ENCODE measurements around the gene PELI1. TPM values are rescaled to one million over a fixed set of nuclear protein-coding genes. Genes with fewer than 3 reads are reported as not detected.

Gene PELI1
- total RNA-seq, 2 experiments from 2014 or later: 38.4 to 42.9 TPM

DNA sequence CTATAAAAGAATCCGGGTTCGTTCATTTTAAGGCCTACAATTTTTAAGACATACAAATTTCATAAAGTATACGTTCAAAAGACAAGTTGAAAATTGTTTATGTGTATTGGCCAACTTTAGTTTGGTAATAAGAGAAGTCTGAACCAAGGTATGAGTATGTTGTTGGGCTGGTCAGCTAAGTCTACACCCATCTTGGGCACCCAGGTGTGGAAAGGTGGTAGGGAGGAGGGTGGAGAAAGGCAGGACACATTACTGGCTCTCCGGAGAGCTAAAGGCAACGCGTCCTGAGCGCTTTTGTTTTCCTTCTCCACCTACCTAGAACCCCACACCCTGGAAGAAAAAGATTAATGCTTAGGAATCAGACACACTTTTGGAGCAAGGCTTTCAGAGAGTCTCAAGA lies 899 bp upstream of the PELI1 start:
- no peaks in the 10 kb centered on the region for H3K9me3 Mint-ChIP-seq
- H3K4me1 Mint-ChIP-seq (ENCODE audit: low read depth): peaks cover 17% of the 10 kb centered on the region
- H3K27me3 Mint-ChIP-seq: no peaks in the 10 kb centered on the region
- no peak overlapping the region for H3K27ac Mint-ChIP-seq
- ChIA-PET CTCF (interaction anchor here (2.0 kb wide), 1 partner anchor 186 kb away, joined by 8 read pairs; no protein-coding TSS in a partner anchor), POLR2A (no interaction called here)
- DNase-seq: no peak
- intact Hi-C loops (cut with micrococcal nuclease): loop anchor here (2.0 kb wide), 1 partner anchor 556 kb away; the partner anchor contains the start of genes MDH1 and WDPCP
- H3K4me3 Mint-ChIP-seq: no peak overlapping the region
- peaks cover 20% of the 10 kb centered on the region for H3K36me3 Mint-ChIP-seq

DNA sequence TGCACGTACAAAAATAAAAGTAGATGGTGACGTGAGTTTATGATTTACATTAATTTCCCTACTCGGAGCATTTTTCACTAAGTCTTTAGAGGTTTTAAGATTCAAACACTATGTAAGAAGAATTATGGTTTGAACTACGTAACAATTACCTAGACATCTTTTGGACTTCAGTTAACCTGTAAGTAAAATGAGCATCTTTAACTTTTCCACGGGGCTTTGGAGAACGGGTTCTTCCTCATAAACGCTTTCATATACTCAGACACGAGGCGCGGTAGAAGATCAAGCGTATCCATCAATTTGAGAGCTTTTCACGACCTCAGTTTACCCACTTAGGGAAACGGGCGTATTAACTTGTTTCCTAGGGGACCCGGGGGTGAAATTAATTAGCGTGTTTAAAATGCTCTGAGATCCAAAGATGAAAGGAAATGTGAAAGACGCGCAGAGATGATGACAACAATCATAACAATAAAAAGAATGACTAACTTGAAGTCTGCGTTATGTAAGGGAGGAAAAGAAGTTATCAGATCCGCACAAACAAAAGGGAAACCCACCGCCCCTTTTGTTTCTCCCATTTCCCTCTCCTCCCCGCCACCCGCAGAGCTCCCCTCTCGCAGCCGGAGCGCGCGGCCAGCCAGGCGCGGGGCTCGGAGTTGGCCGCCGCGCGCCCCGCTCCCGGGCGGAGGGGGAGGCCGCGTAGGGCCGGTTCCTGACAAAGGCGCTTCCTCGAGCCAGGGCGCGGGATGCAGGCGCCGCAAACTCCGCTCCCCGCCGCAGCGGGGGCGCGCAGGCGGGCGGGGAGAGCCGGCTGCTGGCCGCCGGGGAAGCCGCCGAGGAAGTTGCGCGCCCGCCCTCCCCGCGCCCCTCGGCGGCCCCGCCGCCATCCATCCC lies 807 bp downstream of the PELI1 start:
- peak; percentile 41 for DNase-seq
- Mint-ChIP-seq H3K9me3 (no peaks in the 10 kb centered on the region), H3K27ac (peak overlapping the region; percentile 97), H3K27me3 (no peaks in the 10 kb centered on the region), H3K4me1 (ENCODE audit: low read depth) (peaks cover 32% of the 10 kb centered on the region), H3K4me3 (peak overlapping the region; percentile 96), H3K36me3 (peaks cover 25% of the 10 kb centered on the region)
- POLR2A ChIA-PET: interaction anchor here (0.6 to 3.4 kb wide), 15 partner anchors 8 to 183 kb away, joined by 3 to 32 read pairs (median 6); no protein-coding TSS in a partner anchor
- intact Hi-C loops (cut with micrococcal nuclease): loop anchor here (1.0 to 5.0 kb wide), 15 partner anchors 9 to 555 kb away; partner anchors contain the start of genes AFTPH, MDH1, UGP2 and WDPCP
- CTCF ChIA-PET: interaction anchor here (1.0 to 3.2 kb wide), 5 partner anchors 10 to 185 kb away, joined by 3 to 14 read pairs (median 8); no protein-coding TSS in a partner anchor

DNA sequence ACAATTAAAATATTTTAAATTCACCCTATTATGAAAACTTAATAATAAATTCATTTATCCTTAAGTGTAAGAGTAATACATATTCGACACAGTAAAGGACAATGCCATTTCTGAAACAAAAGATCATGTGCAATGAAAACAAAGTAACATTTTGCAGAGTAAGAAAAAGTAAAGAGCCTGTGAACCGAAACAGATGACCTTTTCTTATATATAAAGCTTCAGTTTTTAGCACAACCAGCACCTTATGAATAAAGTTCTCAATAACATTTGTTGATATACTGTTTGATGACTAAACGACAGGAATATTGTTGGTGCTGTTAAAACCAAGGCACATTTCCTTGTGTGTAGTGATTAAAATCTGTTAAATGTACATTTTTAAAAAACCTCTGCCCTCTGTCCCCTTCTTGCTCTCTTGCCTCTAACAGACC lies 1.5 kb downstream of the PELI1 start:
- peak overlapping the region; percentile 97 for H3K27ac Mint-ChIP-seq
- intact Hi-C loops (cut with micrococcal nuclease): loop anchor here (1.0 to 5.0 kb wide), 5 partner anchors 8 to 300 kb away; partner anchors contain the start of gene UGP2
- peaks cover 38% of the 10 kb centered on the region for H3K4me1 Mint-ChIP-seq (ENCODE audit: low read depth)
- ChIA-PET POLR2A (interaction anchor here (0.7 to 3.4 kb wide), 14 partner anchors 10 to 555 kb away, joined by 3 to 32 read pairs (median 5); partner anchors contain the start of gene WDPCP), CTCF (interaction anchor here (0.6 to 3.2 kb wide), 5 partner anchors 10 to 185 kb away, joined by 3 to 14 read pairs (median 8); no protein-coding TSS in a partner anchor)
- H3K36me3 Mint-ChIP-seq: peaks cover 27% of the 10 kb centered on the region
- H3K4me3 Mint-ChIP-seq: peak overlapping the region; percentile 96
- no peak for DNase-seq
- no peaks in the 10 kb centered on the region for H3K9me3 Mint-ChIP-seq
- no peaks in the 10 kb centered on the region for H3K27me3 Mint-ChIP-seq

DNA sequence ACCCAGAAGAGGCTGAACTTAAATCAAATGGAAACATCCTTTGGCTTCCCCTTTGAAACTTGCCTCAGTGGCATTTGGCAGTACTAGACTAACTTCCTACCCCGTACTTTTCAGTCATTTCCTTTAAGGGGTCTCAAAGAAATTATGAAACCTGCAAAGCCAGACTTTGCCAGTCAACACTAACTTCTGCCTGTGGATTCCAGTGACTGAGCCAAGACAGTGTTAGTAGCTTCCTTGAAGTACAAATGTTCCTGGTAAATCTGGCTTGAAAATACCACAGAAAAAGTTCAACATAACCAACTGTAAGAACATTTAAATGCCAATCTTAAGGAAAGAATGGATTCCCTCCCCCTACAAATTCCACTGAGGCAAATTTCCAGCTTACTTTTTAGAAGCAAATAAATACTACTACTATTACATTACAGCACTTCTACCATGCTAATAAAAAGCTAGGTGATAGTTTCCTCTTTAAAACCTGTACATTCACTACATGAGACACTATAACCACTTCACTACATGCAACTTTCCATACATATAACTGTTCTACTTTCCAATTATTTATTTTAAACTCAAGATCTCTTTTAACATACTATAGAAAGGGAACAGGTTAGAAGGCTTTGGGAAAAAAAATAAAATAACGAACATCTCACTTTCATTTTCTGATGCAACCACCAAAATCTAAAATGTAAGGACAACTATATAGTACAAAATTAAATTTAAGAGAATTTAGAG lies 2.4 kb downstream of the PELI1 start:
- peaks cover 46% of the 10 kb centered on the region for H3K4me1 Mint-ChIP-seq (ENCODE audit: low read depth)
- peak overlapping the region; percentile 97 for H3K27ac Mint-ChIP-seq
- no peak for DNase-seq

DNA sequence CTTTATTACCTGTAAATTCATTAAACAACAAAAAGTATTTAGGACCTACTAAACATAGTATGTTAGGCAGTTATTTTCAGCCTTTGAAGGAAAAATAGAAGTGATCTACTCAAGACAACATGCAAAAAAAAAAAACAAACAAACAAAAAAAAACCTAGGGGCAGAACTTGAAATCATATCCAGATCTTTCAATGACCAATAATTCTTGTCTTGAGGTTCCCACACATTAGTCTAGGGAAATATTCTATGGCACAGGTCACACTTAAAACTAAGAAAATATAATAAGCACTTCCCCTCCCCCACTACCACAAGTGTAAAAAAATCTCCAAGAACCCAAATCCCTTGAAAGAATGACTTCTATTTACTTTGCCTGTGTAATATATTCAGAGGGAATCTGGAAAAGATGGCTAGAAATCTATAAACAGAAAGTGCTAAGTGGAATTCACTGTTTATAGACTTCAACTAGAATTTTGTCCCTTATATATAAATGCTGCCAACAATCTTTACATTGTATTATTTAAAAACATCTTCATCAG lies 3.5 kb downstream of the PELI1 start:
- peaks cover 57% of the 10 kb centered on the region for H3K4me1 Mint-ChIP-seq (ENCODE audit: low read depth)
- H3K4me3 Mint-ChIP-seq: peak overlapping the region; percentile 62
- intact Hi-C loops (cut with micrococcal nuclease): loop anchor here (1.0 to 5.0 kb wide), 3 partner anchors 64 to 298 kb away; partner anchors contain the start of gene UGP2
- no peaks in the 10 kb centered on the region for H3K27me3 Mint-ChIP-seq
- DNase-seq: no peak
- peaks cover 32% of the 10 kb centered on the region for H3K36me3 Mint-ChIP-seq
- peak overlapping the region; percentile 65 for H3K27ac Mint-ChIP-seq
- ChIA-PET POLR2A (interaction anchor here (0.7 to 3.4 kb wide), 5 partner anchors 16 to 186 kb away, joined by 4 to 32 read pairs (median 11); no protein-coding TSS in a partner anchor), CTCF (interaction anchor here (1.1 to 3.2 kb wide), 3 partner anchors 8 to 191 kb away, joined by 4 to 14 read pairs (median 7); no protein-coding TSS in a partner anchor)
- H3K9me3 Mint-ChIP-seq: no peaks in the 10 kb centered on the region

More for the DNA sequence above, 2.4 kb downstream of the PELI1 start:
- ChIA-PET CTCF (interaction anchor here (0.6 to 3.2 kb wide), 9 partner anchors 9 to 190 kb away, joined by 3 to 14 read pairs (median 4); no protein-coding TSS in a partner anchor), POLR2A (interaction anchor here (0.7 to 3.4 kb wide), 9 partner anchors 9 to 554 kb away, joined by 3 to 32 read pairs (median 6); partner anchors contain the start of gene WDPCP)
- peak overlapping the region; percentile 96 for H3K4me3 Mint-ChIP-seq
- no peaks in the 10 kb centered on the region for H3K9me3 Mint-ChIP-seq
- intact Hi-C loops (cut with micrococcal nuclease): loop anchor here (1.0 to 5.0 kb wide), 4 partner anchors 62 to 300 kb away; partner anchors contain the start of gene UGP2
- peaks cover 32% of the 10 kb centered on the region for H3K36me3 Mint-ChIP-seq
- no peaks in the 10 kb centered on the region for H3K27me3 Mint-ChIP-seq

DNA sequence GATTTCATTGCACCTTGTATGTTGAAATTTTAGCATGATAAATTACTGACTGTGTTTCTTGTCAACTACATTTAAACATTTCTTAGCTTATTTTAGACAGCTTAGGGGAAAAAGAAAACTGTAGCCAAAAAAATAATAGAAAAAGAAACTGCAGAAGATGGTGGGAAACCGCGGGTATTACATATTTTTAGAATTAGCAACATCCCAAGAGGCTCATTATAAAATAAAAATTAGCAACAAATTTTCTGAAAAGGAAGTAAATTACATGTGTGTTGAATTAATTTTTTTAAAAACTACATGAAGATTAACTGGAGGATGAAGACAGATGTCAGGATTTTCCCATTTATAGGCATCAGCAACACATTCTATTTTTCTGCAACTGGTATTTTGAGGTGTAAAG lies 4.3 kb downstream of the PELI1 start:
- DNase-seq: no peak
- POLR2A ChIA-PET: no interaction called here
- Mint-ChIP-seq H3K27me3 (no peaks in the 10 kb centered on the region), H3K36me3 (peaks cover 33% of the 10 kb centered on the region), H3K27ac (no peak overlapping the region), H3K9me3 (no peaks in the 10 kb centered on the region), H3K4me1 (ENCODE audit: low read depth) (peaks cover 62% of the 10 kb centered on the region), H3K4me3 (no peak overlapping the region)
- CTCF ChIA-PET: no interaction called here
- intact Hi-C loops (cut with micrococcal nuclease): loop anchor here (5.0 kb wide), 2 partner anchors 283 to 298 kb away; partner anchors contain the start of gene UGP2

DNA sequence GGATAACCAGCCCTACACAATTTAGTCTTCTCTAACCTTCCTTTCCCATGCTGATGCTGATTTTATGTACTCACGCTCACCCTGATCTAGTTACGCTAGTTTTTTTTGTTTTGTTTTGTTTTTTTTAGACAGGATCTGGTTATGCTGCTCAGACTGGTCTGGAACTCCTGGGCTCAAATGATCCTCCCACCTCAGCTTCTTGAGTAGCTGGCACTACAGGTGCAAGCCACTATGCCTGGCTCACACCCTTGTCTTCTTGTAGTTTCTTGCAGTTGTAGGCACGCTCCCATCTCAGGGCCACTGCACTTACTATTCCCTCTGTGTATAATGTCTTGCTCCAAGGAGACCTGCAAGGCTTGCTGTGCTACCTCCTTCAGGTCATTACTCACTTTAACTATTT lies 6.2 kb downstream of the PELI1 start:
- Mint-ChIP-seq H3K4me3 (no peak overlapping the region), H3K27ac (peak overlapping the region; percentile 26), H3K36me3 (peaks cover 31% of the 10 kb centered on the region), H3K27me3 (no peaks in the 10 kb centered on the region), H3K9me3 (no peaks in the 10 kb centered on the region), H3K4me1 (ENCODE audit: low read depth) (peaks cover 81% of the 10 kb centered on the region)
- ChIA-PET CTCF (no interaction called here), POLR2A (no interaction called here)
- no peak for DNase-seq
- intact Hi-C loops (cut with micrococcal nuclease): no loop called here

DNA sequence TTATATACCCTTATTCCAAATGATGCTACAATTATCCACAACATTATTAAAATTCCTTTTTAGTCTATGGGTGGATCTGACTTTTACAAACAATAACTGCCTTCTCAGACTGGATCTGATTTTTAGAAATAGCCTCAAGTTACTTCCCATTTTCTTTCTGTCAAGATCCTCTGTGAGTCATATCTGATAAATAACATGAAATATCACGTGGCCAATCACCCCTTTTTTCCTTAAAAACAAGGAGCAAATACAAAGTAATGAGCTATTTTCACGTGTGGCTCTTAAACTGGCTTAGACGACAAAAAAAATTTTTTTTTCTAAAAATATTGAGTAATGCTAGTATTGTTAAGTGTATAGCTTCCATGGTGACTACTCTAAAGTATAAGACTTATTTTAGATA lies 6.7 kb downstream of the PELI1 start:
- ChIA-PET POLR2A (no interaction called here), CTCF (no interaction called here)
- Mint-ChIP-seq H3K9me3 (no peaks in the 10 kb centered on the region), H3K4me1 (ENCODE audit: low read depth) (peaks cover 85% of the 10 kb centered on the region), H3K27ac (peak overlapping the region; percentile 26), H3K4me3 (no peak overlapping the region), H3K36me3 (peaks cover 31% of the 10 kb centered on the region), H3K27me3 (no peaks in the 10 kb centered on the region)
- DNase-seq: no peak
- intact Hi-C loops (cut with micrococcal nuclease): no loop called here

DNA sequence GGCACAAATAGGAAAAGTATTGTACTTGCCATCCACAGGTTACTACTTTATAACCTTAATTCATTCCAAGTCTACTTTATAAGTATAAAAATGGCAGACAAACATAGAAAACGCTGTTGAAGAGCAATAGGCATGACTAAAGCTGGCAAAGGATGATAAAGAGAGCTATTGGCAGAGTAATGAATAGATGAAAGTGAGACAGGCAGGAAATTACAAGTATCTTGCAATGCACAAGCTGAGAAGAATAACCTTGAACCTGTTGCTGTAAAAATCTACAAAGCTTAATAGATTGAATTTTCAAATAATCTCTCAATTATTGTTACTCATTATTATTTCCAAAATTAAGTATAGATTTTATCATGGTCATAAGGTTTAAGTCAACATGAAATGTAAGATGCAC lies 8.8 kb downstream of the PELI1 start:
- Mint-ChIP-seq H3K9me3 (no peaks in the 10 kb centered on the region), H3K36me3 (peaks cover 20% of the 10 kb centered on the region), H3K27me3 (no peaks in the 10 kb centered on the region), H3K27ac (peak overlapping the region; percentile 83), H3K4me3 (peak overlapping the region; percentile 13), H3K4me1 (ENCODE audit: low read depth) (peaks cover 84% of the 10 kb centered on the region)
- POLR2A ChIA-PET: interaction anchor here (0.8 to 3.8 kb wide), 6 partner anchors 8 to 191 kb away, joined by 3 to 28 read pairs (median 6); no protein-coding TSS in a partner anchor
- CTCF ChIA-PET: interaction anchor here (0.9 to 1.5 kb wide), 4 partner anchors 11 to 195 kb away, joined by 3 to 4 read pairs (median 3); no protein-coding TSS in a partner anchor
- DNase-seq: no peak
- intact Hi-C loops (cut with micrococcal nuclease): loop anchor here (1.0 to 2.0 kb wide), 2 partner anchors 71 to 191 kb away; no protein-coding TSS in a partner anchor

DNA sequence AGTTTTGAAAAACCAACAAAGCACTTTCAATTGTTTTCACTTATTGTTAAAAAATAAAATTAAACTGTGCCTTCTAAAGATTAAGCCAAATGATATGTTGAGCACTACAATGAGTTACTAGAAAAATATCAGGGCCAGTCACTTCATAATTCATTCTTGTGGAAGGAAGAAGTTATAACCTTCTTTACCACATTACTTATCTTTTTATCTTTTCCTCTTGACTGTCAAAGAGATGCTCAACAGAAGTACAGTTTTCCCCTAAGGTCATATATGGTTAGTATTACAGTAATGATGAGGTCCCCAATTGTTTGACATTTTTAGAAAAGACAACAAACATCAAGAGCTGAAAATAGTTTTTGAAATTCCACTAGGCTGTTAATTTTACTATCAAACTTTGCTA lies 9.4 kb downstream of the PELI1 start:
- intact Hi-C loops (cut with micrococcal nuclease): loop anchor here (1.0 to 2.0 kb wide), 4 partner anchors 8 to 191 kb away; no protein-coding TSS in a partner anchor
- ChIA-PET CTCF (interaction anchor here (0.9 to 2.9 kb wide), 4 partner anchors 11 to 192 kb away, joined by 3 to 11 read pairs (median 4); no protein-coding TSS in a partner anchor), POLR2A (interaction anchor here (1.5 to 3.8 kb wide), 3 partner anchors 9 to 192 kb away, joined by 7 to 28 read pairs (median 25); no protein-coding TSS in a partner anchor)
- no peak for DNase-seq
- Mint-ChIP-seq H3K27ac (peak overlapping the region; percentile 83), H3K36me3 (peaks cover 20% of the 10 kb centered on the region), H3K9me3 (no peaks in the 10 kb centered on the region), H3K27me3 (no peaks in the 10 kb centered on the region), H3K4me1 (ENCODE audit: low read depth) (peaks cover 84% of the 10 kb centered on the region), H3K4me3 (peak overlapping the region; percentile 13)

Measured in activated CD4-positive, alpha-beta memory T cell treated with anti-CD3 and anti-CD28 coated beads for 36 hours (primary cell).